ENCODE data around the gene IL11. TPM values are rescaled to one million over a fixed set of nuclear protein-coding genes. Genes with fewer than 3 reads are reported as not detected.

IL11 gene
- total RNA-seq, 1 experiment from 2014 or later: 3.9 TPM

GRCh38 chr19:55382522-55383054, 12.3 kb upstream of the IL11 start:
- peaks cover 32 to 42% of the 10 kb centered on the region in 2 experiments for H3K4me1 Mint-ChIP-seq
- H3K79me1 ChIP-seq (ENCODE audit: insufficient read depth, low read depth, low read length, poor library complexity, severe bottlenecking): peaks cover 8% of the 10 kb centered on the region
- H2AK5ac ChIP-seq (ENCODE audit: insufficient read length, low read length): no peak overlapping the region
- H3K79me2 ChIP-seq (ENCODE audit: insufficient read depth, low read length): peaks cover 16% of the 10 kb centered on the region; the same call in 1 of the 2 replicates
- no peak overlapping the region for H2BK20ac ChIP-seq (ENCODE audit: low read depth, low read length, poor library complexity, severe bottlenecking)
- H3K23me2 ChIP-seq (ENCODE audit: insufficient read length, low read depth, low read length, poor library complexity, severe bottlenecking): peaks cover 31% of the 10 kb centered on the region
- no peaks in the 10 kb centered on the region for H4K20me1 ChIP-seq (ENCODE audit: control insufficient read depth, insufficient read depth, insufficient read length)
- H2BK15ac ChIP-seq (ENCODE audit: low read depth, low read length): no peak overlapping the region
- WGBS (ENCODE audit: extremely low coverage, insufficient read length, low lambda C conversion rate): no CpG with 5 or more reads among the region's 3 CpGs
- H3K27ac ChIP-seq (ENCODE audit: insufficient read length, low read depth, low read length): no peak overlapping the region
- no peak overlapping the region for H4K91ac ChIP-seq (ENCODE audit: insufficient read length, low read depth, low read length)
- DNase-seq: no peak
- H3K18ac ChIP-seq (ENCODE audit: insufficient read length, low read depth, low read length): no peak overlapping the region
- no peak overlapping the region for H2BK5ac ChIP-seq (ENCODE audit: insufficient read length, low read length)
- peaks cover 45% of the 10 kb centered on the region for H3K27me3 Mint-ChIP-seq (ENCODE audit: low read depth)
- H2AFZ ChIP-seq (ENCODE audit: low read length): no peak overlapping the region
- peaks cover 19 to 31% (median 21%) of the 10 kb centered on the region in 3 experiments for H3K36me3 Mint-ChIP-seq (ENCODE audit: insufficient read depth in 1 of 3, low read depth in 3 of 3)
- H3T11ph ChIP-seq (ENCODE audit: low read length): no peak overlapping the region
- H3K9me3 Mint-ChIP-seq: peaks cover 2 to 3% of the 10 kb centered on the region in 2 experiments; a peak in 2 of 5 replicates
- no peaks in the 10 kb centered on the region for H3K9me3 ChIP-seq (ENCODE audit: control insufficient read depth, low read depth, low read length)
- no peak overlapping the region for H4K8ac ChIP-seq (replicated peaks; ENCODE audit: insufficient read length, low read depth, low read length)
- H3K4me1 ChIP-seq (ENCODE audit: insufficient read depth, low read length): peaks cover 5% of the 10 kb centered on the region; the same call in 1 of the 2 replicates
- H4K5ac ChIP-seq (ENCODE audit: insufficient read length, low read depth, low read length): no peak overlapping the region
- H3K27me3 ChIP-seq (ENCODE audit: insufficient read depth, low read length): peaks cover 2% of the 10 kb centered on the region; the same call in 1 of the 2 replicates
- no peak overlapping the region for H3K4me2 ChIP-seq (ENCODE audit: insufficient read depth, insufficient read length, low read length)
- TF ChIP-seq CTCF (conservative IDR thresholded peaks at IDR 0.05): no peak
- no peak overlapping the region for H3K27ac Mint-ChIP-seq
- H3K9ac ChIP-seq (ENCODE audit: extremely low read depth, insufficient read length, low read length): no peak overlapping the region
- no peak overlapping the region for H3K23ac ChIP-seq (ENCODE audit: insufficient read length, low read depth, low read length)
- no peak overlapping the region for H3K56ac ChIP-seq (ENCODE audit: insufficient read length, low read depth, low read length)
- H3K4me3 Mint-ChIP-seq: peak overlapping the region; percentile 75 to 85
- H3K14ac ChIP-seq (ENCODE audit: insufficient read depth, low read length): no peak overlapping the region
- H3K4ac ChIP-seq (ENCODE audit: low read depth, low read length): no peak overlapping the region
- no peak overlapping the region for H2BK12ac ChIP-seq (ENCODE audit: insufficient read length, low read depth, low read length)
- H2BK120ac ChIP-seq (ENCODE audit: low read depth, low read length, poor library complexity, severe bottlenecking): no peak overlapping the region

Measured in H9 (cell line).